Uterus (tissue), 2 donors: ENCODE measurements around the gene MAML2.

Experiments
- CTCF ChIP-seq, 4 experiments: fragments of 200-600 bp in 2 of 4; fragments of 450-650 bp in 2 of 4; sonication (generic) in 2 of 4; IDR thresholded peaks; one replicate each; pipeline ENCODE4 v1.5.1; 2016 to 2019; ENCODE audit warnings: antibody characterized with exemption in 4 of 4, mild to moderate bottlenecking in 2 of 4, moderate library complexity in 1 of 4
- POLR2A ChIP-seq, 2 donors: fragments of 450-650 bp; IDR thresholded peaks; one replicate each; pipeline ENCODE4 v1.6.1; 2016; ENCODE audit warnings: antibody characterized with exemption in 2 of 2, mild to moderate bottlenecking in 1 of 2, moderate library complexity in 1 of 2

- TF ChIP-seq POLR2A (IDR thresholded peaks at IDR 0.05), result no peak
- TF ChIP-seq CTCF (IDR thresholded peaks at IDR 0.05), result no peak
Observed at GRCh38 chr11:96145163-96145585, 197.8 kb downstream of the MAML2 start.
